HG02885 (cell line): ENCODE data around the gene MLYCD.
"Not testable (repeated sequence)": the region's sequence is repeated elsewhere in the genome, so short reads cannot be mapped to it uniquely, and the experiment has no call there.

Experiments used
- ATAC-seq: cut with Tn5 transposase; IDR thresholded peaks from one replicate; pipeline ENCODE4 v1.9.1; 2021; ENCODE audit warnings: mild to moderate bottlenecking; ENCODE audit not compliant: unreplicated experiment, poor library complexity

The MLYCD gene

GRCh38 chr16:83937922-83938885, 39.3 kb downstream of the MLYCD start:
- ATAC-seq, result no peak

DNA sequence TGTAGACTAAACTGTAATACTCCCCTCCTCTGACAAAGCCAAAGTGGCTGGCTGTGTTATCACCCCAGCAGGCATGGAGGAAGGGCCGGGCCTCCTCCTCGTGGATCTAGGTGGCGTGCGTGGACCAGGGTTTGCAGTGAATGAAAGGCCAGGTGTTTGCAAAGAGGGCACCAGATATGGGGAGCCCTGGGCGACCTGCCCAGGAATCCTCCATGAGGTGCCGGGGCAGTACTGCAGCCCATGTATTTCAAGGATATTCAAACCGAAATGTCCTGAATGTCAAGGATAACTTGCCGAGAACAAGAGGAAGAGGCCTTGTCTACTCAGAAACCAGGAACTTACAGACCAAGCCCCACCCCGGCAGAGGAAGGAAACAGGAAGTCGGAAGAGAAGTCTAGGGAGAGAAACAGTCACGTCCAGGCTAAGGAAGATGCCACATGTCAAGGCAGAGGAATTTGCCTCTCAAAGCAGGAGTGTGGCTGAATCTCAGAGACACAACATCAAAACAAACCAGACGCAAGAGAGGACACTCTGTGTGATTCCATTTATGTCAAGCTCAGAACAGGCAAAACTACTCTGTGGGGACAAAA, 40.4 kb downstream of the MLYCD start:
- no peak for ATAC-seq

DNA sequence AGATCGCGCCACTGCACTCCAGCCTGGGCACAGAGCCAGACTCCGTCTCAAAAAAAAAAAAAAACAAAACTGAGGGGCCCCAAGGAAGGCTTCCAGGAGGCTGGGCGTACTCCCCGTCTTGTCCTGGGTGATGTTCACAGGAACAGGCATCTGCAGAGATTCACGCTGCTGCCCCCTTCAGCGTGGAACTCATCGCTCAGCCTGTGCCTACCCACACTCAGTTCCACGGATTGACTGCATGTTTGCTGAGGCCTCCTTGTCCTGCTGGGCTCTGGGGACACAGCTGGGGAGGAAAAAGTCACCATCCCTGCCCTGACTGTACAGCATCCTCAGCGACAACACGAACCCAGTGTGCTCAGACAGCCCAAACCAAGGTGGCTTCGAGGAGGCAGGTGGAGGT, 41.2 kb downstream of the MLYCD start:
- ATAC-seq, result no peak

- ATAC-seq, result no peak
Observed at GRCh38 chr16:83940630-83941378, 41.9 kb downstream of the MLYCD start.

- ATAC-seq, result not testable (repeated sequence)
Observed at GRCh38 chr16:83941546-83941945, 42.6 kb downstream of the MLYCD start.

GRCh38 chr16:83942074-83942473, 43.2 kb downstream of the MLYCD start:
- ATAC-seq, result no peak

- no peak for ATAC-seq
Observed at GRCh38 chr16:83942815-83943515, 44.0 kb downstream of the MLYCD start.

GRCh38 chr16:83943516-83944050, 44.7 kb downstream of the MLYCD start:
- no peak for ATAC-seq

DNA sequence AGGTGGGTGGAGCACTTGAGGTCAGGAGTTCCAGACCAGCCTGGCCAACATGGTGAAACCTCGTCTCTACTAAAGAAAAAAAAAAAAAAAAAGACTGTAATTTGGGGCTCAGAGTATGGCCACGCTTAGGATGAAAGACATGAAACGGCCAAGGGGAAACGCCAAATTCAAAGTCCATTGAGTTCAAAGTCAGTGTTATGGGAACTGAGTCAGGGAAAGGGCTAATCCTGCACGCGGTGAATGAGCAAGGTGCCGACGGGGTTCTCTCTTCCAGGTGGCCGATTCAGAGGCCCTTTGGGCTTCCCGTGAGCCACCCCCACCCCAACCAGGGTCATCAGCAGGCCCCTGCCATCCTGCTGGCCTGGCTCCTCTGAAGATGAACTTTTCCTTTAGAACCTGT, 46.7 kb downstream of the MLYCD start:
- no peak for ATAC-seq

DNA sequence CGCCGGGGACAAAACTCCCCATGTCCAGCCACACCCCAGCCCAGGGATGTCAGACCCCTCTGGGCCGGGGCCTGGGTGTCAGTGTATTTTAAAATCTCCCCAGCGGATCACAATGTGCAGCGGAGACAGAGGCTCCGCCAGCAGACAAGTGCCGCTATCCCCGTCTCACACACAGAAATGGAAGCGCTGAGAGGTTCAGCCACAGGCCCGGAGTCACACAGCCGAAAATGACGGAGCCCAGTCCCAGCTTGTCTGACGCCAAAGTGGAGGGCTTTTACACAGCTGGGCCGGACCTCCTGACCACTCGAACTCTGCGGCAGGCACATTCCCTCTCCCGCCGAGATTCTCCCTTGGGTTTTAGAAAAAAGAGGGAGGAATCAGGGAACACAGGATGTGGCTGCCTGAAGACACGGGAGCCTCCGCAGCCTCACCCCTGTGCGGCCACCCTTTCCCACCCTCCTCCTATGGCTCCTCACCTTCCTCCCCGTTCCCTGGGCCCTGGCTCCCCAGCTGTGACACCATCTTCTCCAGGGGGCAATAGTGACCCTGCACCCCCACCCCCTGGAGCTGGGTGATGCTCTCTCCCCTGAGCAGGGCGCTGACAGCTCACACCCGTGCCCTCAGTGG, 47.4 kb downstream of the MLYCD start:
- no peak for ATAC-seq

DNA sequence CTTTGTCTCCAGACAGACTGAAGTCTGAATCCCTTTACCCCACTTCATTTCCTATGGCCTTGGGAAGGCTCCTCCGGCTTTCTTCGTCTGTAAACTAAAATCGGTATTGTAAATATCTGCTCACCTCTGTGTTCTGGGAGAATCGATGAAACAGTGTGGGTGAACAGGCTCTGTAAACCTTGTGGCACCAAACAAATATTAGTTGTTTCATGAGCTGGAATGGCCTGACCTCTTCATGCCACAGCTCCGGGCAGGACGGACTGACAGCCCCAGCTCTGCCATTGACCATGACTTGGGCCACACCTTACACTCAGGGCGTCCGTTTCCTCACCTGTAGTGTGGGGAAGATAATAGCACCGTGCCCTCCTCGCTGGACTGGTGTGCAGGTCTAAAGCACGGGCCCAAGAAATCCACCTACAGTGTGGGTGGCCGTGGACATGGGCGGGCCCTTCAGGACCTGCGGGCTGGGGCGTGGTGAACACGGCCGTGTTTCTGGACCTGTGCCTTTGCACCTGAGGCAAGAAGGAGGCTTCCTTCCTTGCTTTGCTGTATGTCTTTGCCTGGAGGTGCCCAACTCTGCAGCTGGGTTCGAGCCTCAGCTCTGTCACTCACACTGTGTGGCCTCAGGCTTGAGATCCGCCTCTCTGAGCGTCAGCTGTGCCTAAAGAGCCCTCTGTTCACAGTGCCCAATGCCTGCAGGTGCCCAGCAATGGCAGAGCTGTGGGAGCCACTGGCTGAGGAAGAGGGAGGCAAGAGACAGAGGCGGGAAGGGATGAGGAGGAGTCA, 48.1 kb downstream of the MLYCD start:
- ATAC-seq, result no peak

DNA sequence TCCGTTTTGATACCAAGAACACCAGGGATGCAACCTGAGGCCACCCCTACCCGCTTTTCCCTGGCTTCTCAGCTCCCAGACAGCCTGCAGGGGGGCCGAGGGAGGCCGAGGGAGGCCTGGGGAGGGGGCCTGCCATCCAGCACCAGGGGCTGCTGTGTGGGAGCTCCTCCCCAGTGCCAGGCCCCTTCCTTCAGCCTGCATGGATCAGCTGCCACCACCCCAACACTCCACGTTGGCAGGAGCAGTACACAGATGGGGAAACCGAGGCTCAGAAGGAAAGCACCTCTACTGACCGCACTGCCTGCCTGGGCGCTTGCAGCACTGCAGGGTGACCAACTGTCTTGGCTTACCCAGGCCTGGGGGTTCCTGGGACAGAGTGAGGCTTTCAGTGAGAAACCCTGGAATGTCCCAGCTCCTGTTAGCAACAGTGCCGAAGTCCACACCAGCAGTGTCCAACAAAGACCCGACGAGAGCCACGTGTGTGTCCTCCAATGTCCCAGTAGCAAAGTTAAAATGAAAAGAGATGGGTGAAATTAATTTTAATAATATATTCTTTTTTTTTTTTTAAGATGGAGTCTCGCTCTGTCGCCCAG, 48.8 kb downstream of the MLYCD start:
- no peak for ATAC-seq

DNA sequence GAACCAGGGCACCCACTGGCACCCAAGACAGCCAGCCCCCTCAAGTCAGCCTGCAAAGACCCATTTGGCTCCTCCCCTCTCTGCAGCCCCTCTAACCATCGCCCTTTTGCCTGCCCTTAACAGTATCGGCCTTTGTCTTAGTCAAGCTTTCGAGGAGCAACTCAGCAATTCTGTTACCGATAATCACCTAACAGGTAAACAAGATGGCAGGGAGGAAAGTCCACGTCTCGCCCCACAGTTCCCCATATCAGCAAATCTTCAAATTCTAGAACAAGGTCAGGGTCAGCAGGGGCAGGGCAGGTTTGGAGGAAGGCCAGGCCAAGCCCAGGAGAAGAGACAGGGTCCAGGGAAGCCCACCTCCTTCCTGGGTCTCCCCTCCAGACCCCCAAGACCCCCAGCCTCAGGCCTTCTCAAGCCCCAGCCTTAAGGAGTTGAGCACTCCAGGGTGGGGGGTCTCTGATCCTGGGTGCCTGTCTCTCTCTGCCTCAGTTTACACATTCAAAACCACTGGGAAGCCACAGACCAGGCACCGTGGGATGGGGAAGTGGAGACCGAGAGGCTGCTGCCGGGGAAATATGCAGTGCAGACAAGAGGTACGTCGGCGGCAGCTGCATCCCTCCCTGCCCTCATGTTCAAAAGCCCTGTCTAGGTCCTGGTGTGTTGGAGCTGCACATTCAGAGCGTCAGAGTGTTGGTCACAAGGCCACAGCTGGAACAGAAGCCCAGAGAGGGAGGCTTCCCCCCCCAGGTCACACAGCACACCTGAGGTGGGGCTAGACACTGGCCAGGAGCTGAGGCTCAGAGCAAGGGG, 50.2 kb downstream of the MLYCD start:
- ATAC-seq, result no peak

- ATAC-seq, result no peak
Observed at GRCh38 chr16:83949724-83950001, 50.7 kb downstream of the MLYCD start.

GRCh38 chr16:83950862-83951399, 52.0 kb downstream of the MLYCD start:
- not testable (repeated sequence) for ATAC-seq

- ATAC-seq, result no peak
Observed at GRCh38 chr16:83951544-83951943, 52.6 kb downstream of the MLYCD start.

- ATAC-seq, result no peak
Observed at GRCh38 chr16:83952587-83952939, 53.6 kb downstream of the MLYCD start.
